GM12874 (cell line): Measurements from ENCODE around the gene ADARB2.

Experiments
- TF ChIP-seq, protein P1 (sequence below): IDR thresholded peaks from 2 replicates; pipeline ENCODE4 v1.5.1; 2011; ENCODE audit warnings: low read depth, mild to moderate bottlenecking, control low read depth, low read length, moderate library complexity; ENCODE audit not compliant: insufficient read depth

Gene ADARB2

DNA sequence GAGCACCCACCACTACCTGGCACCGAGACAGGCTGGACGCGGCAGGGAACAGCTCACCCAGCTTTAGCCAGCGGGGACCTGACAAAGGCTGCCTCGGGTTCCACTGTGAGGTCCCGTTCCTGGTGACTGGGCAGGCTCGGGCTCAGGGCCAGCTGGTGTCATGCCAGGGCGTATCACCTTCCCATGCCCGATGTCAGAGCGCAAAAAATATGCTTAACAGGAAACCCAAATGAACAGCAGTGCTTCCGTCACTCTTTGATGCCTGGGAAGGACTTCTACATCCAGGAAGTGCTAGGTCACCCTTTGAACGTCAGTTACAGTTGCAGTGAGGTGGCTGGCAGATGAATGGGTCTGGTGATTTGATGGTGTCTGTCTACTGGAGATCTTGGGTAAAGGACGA is 106.0 kb downstream of the ADARB2 start:
- TF ChIP-seq, protein P1, sequence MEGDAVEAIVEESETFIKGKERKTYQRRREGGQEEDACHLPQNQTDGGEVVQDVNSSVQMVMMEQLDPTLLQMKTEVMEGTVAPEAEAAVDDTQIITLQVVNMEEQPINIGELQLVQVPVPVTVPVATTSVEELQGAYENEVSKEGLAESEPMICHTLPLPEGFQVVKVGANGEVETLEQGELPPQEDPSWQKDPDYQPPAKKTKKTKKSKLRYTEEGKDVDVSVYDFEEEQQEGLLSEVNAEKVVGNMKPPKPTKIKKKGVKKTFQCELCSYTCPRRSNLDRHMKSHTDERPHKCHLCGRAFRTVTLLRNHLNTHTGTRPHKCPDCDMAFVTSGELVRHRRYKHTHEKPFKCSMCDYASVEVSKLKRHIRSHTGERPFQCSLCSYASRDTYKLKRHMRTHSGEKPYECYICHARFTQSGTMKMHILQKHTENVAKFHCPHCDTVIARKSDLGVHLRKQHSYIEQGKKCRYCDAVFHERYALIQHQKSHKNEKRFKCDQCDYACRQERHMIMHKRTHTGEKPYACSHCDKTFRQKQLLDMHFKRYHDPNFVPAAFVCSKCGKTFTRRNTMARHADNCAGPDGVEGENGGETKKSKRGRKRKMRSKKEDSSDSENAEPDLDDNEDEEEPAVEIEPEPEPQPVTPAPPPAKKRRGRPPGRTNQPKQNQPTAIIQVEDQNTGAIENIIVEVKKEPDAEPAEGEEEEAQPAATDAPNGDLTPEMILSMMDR, result no peak

DNA sequence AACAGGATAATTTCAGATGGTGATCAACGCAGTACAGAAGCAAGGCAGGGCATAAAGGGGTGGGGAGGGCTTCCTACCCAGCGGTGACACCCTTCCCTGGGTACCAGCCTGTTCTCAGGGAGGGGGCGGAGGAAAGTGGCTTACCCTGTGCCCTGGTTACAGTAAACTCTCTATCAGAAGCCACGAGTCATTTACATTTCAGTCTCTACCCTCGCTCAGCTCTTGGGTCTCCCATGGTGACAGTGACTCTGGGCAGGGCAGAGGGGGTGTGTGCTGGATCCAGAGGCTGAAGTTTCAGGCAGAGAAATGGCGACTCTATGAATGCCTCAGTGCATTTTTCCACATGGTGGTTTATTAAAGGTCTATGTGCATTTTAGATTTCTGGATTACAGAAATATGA is 107.0 kb downstream of the ADARB2 start:
- TF ChIP-seq, protein P1, result no peak

DNA sequence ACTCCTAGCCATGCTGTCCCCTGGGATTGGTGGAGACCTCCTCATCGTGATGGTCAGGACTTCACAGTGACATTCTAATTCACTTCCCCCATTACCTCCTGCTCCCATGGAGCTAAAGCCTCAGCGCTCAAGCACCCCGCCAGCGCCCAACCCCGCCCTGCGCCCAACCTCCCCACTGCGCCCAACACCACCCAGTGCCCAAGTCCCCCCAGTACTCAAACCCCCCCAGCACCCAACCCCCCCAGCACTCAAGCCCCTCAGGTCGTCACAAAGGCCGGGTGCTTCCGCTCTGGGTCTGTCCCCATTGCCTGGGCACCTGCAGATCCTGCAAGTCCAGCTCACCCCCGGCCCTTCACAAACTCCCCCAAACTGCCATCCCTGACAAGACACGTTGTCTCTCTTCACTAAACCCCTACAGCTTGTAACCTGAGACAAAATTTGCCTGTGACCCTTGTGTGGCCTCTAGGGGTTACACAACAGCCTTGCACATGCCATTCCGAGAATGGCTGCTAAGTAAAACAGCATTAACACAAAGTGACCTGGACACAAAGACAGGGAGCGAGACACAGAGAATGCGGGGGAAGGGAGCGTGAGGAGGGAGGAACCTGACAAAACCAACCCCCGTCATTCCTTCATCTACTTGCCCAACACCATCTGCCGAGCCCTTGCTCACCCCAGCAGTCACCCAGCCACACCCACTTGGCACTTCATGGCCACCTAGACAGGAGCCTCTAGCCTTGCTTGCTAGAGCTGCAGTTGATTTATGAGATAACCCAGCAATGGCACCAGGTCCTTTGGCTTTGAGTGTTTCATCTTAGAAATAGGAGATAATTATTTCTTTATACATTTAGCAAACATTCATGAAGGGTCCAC is 107.8 kb downstream of the ADARB2 start:
- TF ChIP-seq, protein P1, result no peak

DNA sequence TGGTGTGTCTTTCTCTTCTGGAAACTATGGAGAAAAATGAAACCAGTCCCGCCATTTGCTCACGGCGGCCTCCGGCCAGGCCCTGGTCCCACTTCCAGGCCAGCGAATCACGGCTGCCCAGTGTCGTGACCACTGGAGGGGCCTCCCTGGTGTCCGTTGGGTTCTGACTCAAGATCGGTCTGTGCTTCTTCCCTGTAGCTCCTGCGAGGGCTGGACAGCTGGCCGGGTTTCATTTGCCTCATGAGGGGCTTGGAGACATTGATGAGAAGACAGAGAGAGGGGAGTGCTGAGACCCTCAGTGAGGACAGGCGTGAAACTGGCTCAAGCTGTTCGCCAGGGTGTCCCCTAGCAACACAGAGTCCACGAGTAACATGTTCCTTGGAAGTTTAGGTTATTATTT is 108.6 kb downstream of the ADARB2 start:
- TF ChIP-seq, protein P1, result no peak

DNA sequence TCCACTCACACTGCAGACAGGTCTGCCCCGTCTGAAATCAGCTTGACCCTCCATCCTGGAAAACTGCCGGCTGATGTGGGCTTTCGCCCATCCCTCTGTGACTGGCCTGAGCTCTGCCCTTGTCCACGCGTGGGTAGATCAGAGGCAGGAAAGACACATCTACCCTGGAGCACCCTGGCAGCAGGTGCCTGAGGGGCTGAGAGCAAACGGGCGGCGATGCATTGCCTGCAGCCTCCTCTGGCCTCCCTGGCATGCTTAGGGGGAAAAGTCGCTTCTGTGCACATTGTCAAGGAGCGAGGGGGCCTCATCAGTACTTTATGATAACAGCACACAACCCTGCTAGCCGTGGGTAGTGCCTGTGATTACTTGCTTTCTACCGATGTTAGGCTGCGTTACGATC is 109.4 kb downstream of the ADARB2 start:
- TF ChIP-seq, protein P1, result no peak

DNA sequence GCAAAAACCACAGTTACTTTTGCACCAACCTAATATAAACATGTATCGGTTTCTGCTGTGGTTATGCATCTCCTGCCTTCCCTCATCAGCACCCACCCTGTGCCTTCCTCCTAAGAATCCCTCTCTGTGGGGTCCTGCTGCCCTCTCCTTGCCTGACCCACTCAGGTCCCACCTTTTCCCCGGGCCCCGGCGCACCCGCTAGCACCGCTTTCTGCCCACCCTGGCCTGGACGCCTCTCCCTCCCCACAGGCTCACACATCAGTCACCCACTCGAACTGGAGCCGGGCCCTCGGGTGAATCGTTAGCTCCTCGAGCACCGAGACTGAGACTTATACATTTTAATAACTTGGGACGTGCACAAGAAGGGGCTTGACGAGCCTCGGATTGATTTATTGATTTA is 110.5 kb downstream of the ADARB2 start:
- TF ChIP-seq, protein P1, result no peak

DNA sequence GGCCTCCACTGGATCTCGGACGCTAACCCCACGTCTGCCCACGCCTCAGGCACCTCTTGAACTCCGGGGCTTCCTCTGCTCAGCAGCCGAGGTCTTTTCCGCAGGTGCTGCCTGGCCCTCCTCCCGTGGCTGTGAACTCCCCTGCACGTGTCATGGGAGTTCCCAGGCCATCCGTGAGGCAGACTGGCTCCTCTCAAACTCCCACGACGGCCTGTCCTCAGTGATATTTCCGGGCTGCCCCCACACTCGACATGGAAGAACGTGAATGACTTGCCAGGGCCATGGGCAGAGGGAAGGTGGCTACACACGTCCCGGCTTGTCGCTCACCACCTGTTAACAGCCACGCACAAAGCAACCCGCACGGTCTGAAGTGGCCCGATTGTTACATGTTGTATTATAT is 110.9 kb downstream of the ADARB2 start:
- TF ChIP-seq, protein P1, result no peak
